Activated T-helper 2 cell treated with anti-CD3 and anti-CD28 coated beads, Interferon-gamma antibody, Interleukin-2, Interleukin-4, amounts not matched to agents 10 μg/mL and 5 μg/mL and 100 μg/mL, durations not matched to agents 14 hours and 24 hours and 36 hours (primary cell): ENCODE results near the gene PIP5K1C. TPM values are rescaled to one million over a fixed set of nuclear protein-coding genes. Genes with fewer than 3 reads are reported as not detected.
"Not testable (repeated sequence)": the region's sequence is repeated elsewhere in the genome, so short reads cannot be mapped to it uniquely, and the experiment has no call there.

Experiments used
- DNase-seq: peaks from one replicate; pipeline ENCODE4 v3.0.0; 2021; ENCODE audit warnings: low spot score
- H3K27ac Mint-ChIP-seq: one replicate; pipeline ENCODE4 v1.8.0; 2021; ENCODE audit warnings: mixed read lengths
- H3K27me3 Mint-ChIP-seq: one replicate; pipeline ENCODE4 v1.8.0; 2021; ENCODE audit warnings: low read depth, mixed read lengths
- H3K36me3 Mint-ChIP-seq: one replicate; pipeline ENCODE4 v1.8.0; 2021; ENCODE audit warnings: low read depth, mixed read lengths
- H3K4me1 Mint-ChIP-seq: one replicate; pipeline ENCODE4 v1.8.0; 2021; ENCODE audit warnings: low read depth, mixed read lengths
- H3K4me3 Mint-ChIP-seq: one replicate; pipeline ENCODE4 v1.8.0; 2021; ENCODE audit warnings: low read depth, mild to moderate bottlenecking, moderate library complexity, mixed read lengths
- H3K9me3 Mint-ChIP-seq: one replicate; pipeline ENCODE4 v1.8.0; 2021; ENCODE audit warnings: mixed read lengths
- intact Hi-C: fragments of 100-400 bp; cut with micrococcal nuclease; formaldehyde crosslinking; loops from one replicate; pipeline ENCODE4 v1.15.1; 2023
- total RNA-seq: library from RNA; stranded (reverse); gene quantifications from 2 replicates; pipeline ENCODE4 v1.2.3, GENCODE V29; 2022

Gene PIP5K1C
- total RNA-seq, 1 donor from 2014 or later: 22.5 TPM

- no peaks in the 10 kb centered on the region for H3K9me3 Mint-ChIP-seq
- DNase-seq: no peak
- intact Hi-C loops: no loop called here
- no peaks in the 10 kb centered on the region for H3K27me3 Mint-ChIP-seq
- H3K36me3 Mint-ChIP-seq: no peaks in the 10 kb centered on the region
- no peak overlapping the region for H3K27ac Mint-ChIP-seq
- H3K4me1 Mint-ChIP-seq: no peaks in the 10 kb centered on the region
- no peak overlapping the region for H3K4me3 Mint-ChIP-seq
These were observed 67.3 kb downstream of the PIP5K1C start for GRCh38 chr19:3632739-3633558.

GRCh38 chr19:3632098-3632497 lies 68.2 kb downstream of the PIP5K1C start:
- no peaks in the 10 kb centered on the region for H3K9me3 Mint-ChIP-seq
- no peak overlapping the region for H3K4me3 Mint-ChIP-seq
- H3K27me3 Mint-ChIP-seq: no peaks in the 10 kb centered on the region
- no peaks in the 10 kb centered on the region for H3K36me3 Mint-ChIP-seq
- no peak overlapping the region for H3K27ac Mint-ChIP-seq
- DNase-seq: no peak
- peaks cover 4% of the 10 kb centered on the region for H3K4me1 Mint-ChIP-seq
- intact Hi-C loops: no loop called here

- Mint-ChIP-seq H3K4me3 (no peak overlapping the region), H3K4me1 (peaks cover 7% of the 10 kb centered on the region), H3K27ac (no peak overlapping the region), H3K27me3 (no peaks in the 10 kb centered on the region), H3K9me3 (no peaks in the 10 kb centered on the region), H3K36me3 (no peaks in the 10 kb centered on the region)
- DNase-seq: no peak
- intact Hi-C loops: no loop called here
These were observed 69.0 kb downstream of the PIP5K1C start for GRCh38 chr19:3631053-3631861.

DNA sequence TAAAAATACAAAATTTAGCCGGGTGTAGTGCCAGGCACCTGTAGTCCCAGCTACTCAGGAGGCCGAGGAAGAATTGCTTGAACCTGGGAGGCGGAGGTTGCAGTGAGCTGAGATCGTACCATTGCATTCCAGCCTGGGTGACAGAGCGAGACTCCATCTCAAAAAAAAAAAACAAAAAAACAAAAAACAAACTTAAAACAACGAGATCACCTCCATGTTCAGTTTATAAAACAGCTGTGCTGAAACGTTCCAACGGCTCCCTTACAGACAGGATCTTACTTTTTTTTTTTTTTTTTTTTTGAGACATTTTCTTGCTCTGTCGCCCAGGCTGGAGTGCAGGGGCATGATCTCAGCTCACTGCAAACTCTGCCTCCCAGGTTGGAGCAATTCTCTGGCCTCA lies 71.5 kb downstream of the PIP5K1C start:
- not testable (repeated sequence) for H3K36me3 Mint-ChIP-seq, DNase-seq, H3K27ac Mint-ChIP-seq, H3K27me3 Mint-ChIP-seq, H3K9me3 Mint-ChIP-seq, H3K4me3 Mint-ChIP-seq
- intact Hi-C loops: loop anchor here (5.0 kb wide), 1 partner anchor 71 kb away; the partner anchor contains the start of gene MFSD12
- H3K4me1 Mint-ChIP-seq: peaks cover 20% of the 10 kb centered on the region

DNA sequence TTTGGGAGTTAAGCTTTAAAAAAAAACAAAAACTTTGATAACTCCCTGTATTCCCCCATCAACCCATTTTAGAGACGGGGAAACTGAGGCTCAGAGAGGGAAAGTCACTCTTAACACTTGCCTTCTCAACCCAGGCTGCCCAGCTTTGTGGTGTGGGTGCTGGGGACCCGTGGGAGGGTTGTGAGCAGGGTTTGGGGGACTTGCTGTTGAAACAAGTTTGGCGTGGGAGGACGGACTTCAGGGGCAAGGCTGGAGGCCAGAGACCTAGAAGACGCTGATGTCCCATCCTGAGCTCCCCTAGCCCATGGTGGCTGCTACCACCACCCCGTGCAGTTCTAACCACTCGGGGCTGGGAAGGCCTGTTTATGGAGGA lies 72.9 kb downstream of the PIP5K1C start:
- no peak overlapping the region for H3K27ac Mint-ChIP-seq
- H3K4me1 Mint-ChIP-seq: peaks cover 20% of the 10 kb centered on the region
- peak overlapping the region; percentile 96 for H3K4me3 Mint-ChIP-seq
- peaks cover 8% of the 10 kb centered on the region for H3K36me3 Mint-ChIP-seq
- no peak for DNase-seq
- H3K27me3 Mint-ChIP-seq: no peaks in the 10 kb centered on the region
- no peaks in the 10 kb centered on the region for H3K9me3 Mint-ChIP-seq
- intact Hi-C loops: loop anchor here (5.0 kb wide), 1 partner anchor 70 kb away; the partner anchor contains the start of gene MFSD12

- peak within 1 kb of the TSS; percentile 96 for H3K4me3 Mint-ChIP-seq
- H3K9me3 Mint-ChIP-seq: no peaks in the 10 kb centered on the region
- peak; percentile 97 for DNase-seq
- H3K4me1 Mint-ChIP-seq: peaks cover 20% of the 10 kb centered on the region
- no peaks in the 10 kb centered on the region for H3K27me3 Mint-ChIP-seq
- peak within 1 kb of the TSS; percentile 97 for H3K27ac Mint-ChIP-seq
- intact Hi-C loops: loop anchor here (5.0 kb wide), 1 partner anchor 69 kb away; the partner anchor contains the start of gene MFSD12
- H3K36me3 Mint-ChIP-seq: peaks cover 10% of the 10 kb centered on the region
These were observed 73.6 kb downstream of the PIP5K1C start, which contains the start of gene CACTIN for GRCh38 chr19:3626473-3627350. TSS of gene CACTIN (minus strand) at chr19:3626790. CDS start at chr19:3626762, 28 bp downstream.

GRCh38 chr19:3625996-3626472 lies 74.2 kb downstream of the PIP5K1C start:
- Mint-ChIP-seq H3K27ac (peak overlapping the region; percentile 97), H3K4me3 (peak overlapping the region; percentile 96), H3K27me3 (no peaks in the 10 kb centered on the region), H3K4me1 (peaks cover 20% of the 10 kb centered on the region), H3K9me3 (no peaks in the 10 kb centered on the region), H3K36me3 (peaks cover 10% of the 10 kb centered on the region)
- intact Hi-C loops: loop anchor here (5.0 kb wide), 1 partner anchor 69 kb away; the partner anchor contains the start of gene MFSD12
- no peak for DNase-seq

DNA sequence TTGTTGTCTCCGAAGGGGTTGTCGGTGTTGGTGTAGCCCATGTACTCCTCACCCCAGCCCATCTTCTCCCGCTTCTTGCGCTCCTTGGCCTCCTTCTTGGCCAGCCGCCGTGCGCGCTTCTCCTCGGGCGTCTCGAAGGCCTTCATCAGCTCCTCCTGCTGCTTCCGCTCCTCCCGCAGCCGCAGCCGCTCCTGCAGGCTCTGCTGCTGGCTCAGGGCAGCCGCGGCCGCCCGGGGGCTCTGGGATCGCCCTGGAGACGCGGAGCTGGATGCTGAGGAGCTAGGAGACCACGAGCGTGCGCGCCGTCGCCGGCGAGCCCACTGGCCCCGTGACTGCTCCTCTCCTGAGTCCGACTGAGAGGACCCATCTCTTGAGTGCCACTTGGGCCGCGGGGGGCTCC lies 76.6 kb downstream of the PIP5K1C start:
- no peak overlapping the region for H3K4me3 Mint-ChIP-seq
- intact Hi-C loops: no loop called here
- no peak overlapping the region for H3K27ac Mint-ChIP-seq
- H3K4me1 Mint-ChIP-seq: peaks cover 20% of the 10 kb centered on the region
- H3K27me3 Mint-ChIP-seq: no peaks in the 10 kb centered on the region
- no peak for DNase-seq
- H3K9me3 Mint-ChIP-seq: no peaks in the 10 kb centered on the region
- peaks cover 14% of the 10 kb centered on the region for H3K36me3 Mint-ChIP-seq

DNA sequence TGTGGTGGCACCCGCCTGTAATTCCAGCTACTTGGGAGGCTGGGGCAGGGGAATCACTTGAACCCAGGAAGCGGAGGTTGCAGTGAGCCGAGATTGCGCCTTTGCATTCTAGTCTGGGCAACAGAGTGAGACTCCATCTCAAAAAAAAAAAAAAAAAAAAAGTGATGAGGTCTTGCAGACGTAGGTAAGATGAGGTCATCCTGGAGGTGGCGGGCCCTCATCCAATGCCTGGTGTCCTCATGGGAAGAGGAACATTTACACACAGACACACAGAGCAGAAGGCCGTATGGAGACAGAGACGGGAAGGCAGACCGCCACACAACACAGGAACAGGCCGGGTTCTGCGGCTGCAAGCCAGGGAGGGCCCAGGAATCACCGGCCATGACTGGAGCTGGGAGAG lies 78.0 kb downstream of the PIP5K1C start:
- Mint-ChIP-seq H3K4me3 (peak overlapping the region; percentile 57), H3K36me3 (peaks cover 14% of the 10 kb centered on the region), H3K4me1 (peaks cover 22% of the 10 kb centered on the region), H3K27ac (no peak overlapping the region), H3K27me3 (no peaks in the 10 kb centered on the region), H3K9me3 (no peaks in the 10 kb centered on the region)
- intact Hi-C loops: no loop called here
- no peak for DNase-seq

GRCh38 chr19:3621689-3622088 lies 78.6 kb downstream of the PIP5K1C start:
- H3K27ac Mint-ChIP-seq: no peak overlapping the region
- intact Hi-C loops: no loop called here
- H3K36me3 Mint-ChIP-seq: peaks cover 14% of the 10 kb centered on the region
- no peaks in the 10 kb centered on the region for H3K9me3 Mint-ChIP-seq
- no peak overlapping the region for H3K4me3 Mint-ChIP-seq
- no peak for DNase-seq
- peaks cover 20% of the 10 kb centered on the region for H3K4me1 Mint-ChIP-seq
- H3K27me3 Mint-ChIP-seq: no peaks in the 10 kb centered on the region

GRCh38 chr19:3620817-3621547 lies 79.3 kb downstream of the PIP5K1C start:
- Mint-ChIP-seq H3K4me1 (peaks cover 18% of the 10 kb centered on the region), H3K27ac (no peak overlapping the region), H3K4me3 (no peak overlapping the region), H3K9me3 (no peaks in the 10 kb centered on the region), H3K27me3 (no peaks in the 10 kb centered on the region), H3K36me3 (peaks cover 14% of the 10 kb centered on the region)
- intact Hi-C loops: no loop called here
- no peak for DNase-seq
